Loucy (cell line): ENCODE data around the gene CYB5B.

Source experiments
- H2AFZ ChIP-seq: fragments of 200-600 bp; sonication (generic); 2 replicates; pipeline ENCODE4 v1.6.0; 2016; ENCODE audit warnings: antibody characterized with exemption, mild to moderate bottlenecking, low read length, moderate library complexity
- H3F3A ChIP-seq: fragments of 200-600 bp; 2 replicates; pipeline ENCODE4 v1.6.0; 2016; ENCODE audit warnings: antibody characterized with exemption, low read depth, mild to moderate bottlenecking
- H3K27me3 ChIP-seq: fragments of 200-600 bp; sonication (generic); 2 replicates; pipeline ENCODE4 v1.6.1; 2014; ENCODE audit warnings: low read length, mild to moderate bottlenecking; ENCODE audit not compliant: insufficient read depth, poor library complexity, severe bottlenecking
- H3K36me3 ChIP-seq: fragments of 200-600 bp; sonication (generic); 2 replicates; pipeline ENCODE4 v1.6.1; 2016; ENCODE audit warnings: low read length; ENCODE audit not compliant: insufficient read depth
- H3K4me1 ChIP-seq: fragments of 200-600 bp; sonication (generic); 2 replicates; pipeline ENCODE4 v1.5.1; 2014; ENCODE audit warnings: low read length, mild to moderate bottlenecking; ENCODE audit not compliant: insufficient read depth, poor library complexity, severe bottlenecking
- H3K4me2 ChIP-seq: fragments of 200-600 bp; sonication (generic); 2 replicates; pipeline ENCODE4 v1.6.0; 2014; ENCODE audit warnings: antibody characterized with exemption, low read length, low read depth, mild to moderate bottlenecking; ENCODE audit not compliant: poor library complexity, severe bottlenecking
- H3K4me3 ChIP-seq: fragments of 200-600 bp; sonication (generic); 2 replicates; pipeline ENCODE4 v1.5.1; 2014; ENCODE audit warnings: low read length, mild to moderate bottlenecking, mixed read lengths; ENCODE audit not compliant: poor library complexity, severe bottlenecking
- H3K79me2 ChIP-seq: fragments of 200-600 bp; sonication (generic); 2 replicates; pipeline ENCODE4 v1.6.1; 2014; ENCODE audit warnings: low read length; ENCODE audit not compliant: insufficient read depth
- H3K9ac ChIP-seq: fragments of 200-600 bp; sonication (generic); 2 replicates; pipeline ENCODE4 v1.6.0; 2014; ENCODE audit warnings: mild to moderate bottlenecking, low read depth, low read length, moderate library complexity; ENCODE audit not compliant: poor library complexity, severe bottlenecking
- H3K9me2 ChIP-seq: fragments of 200-600 bp; sonication (generic); replicated peaks from 2 replicates; pipeline ENCODE4 v1.6.1; 2016; ENCODE audit warnings: low read depth, low read length, mixed read lengths
- H3K9me3 ChIP-seq: fragments of 200-600 bp; sonication (generic); 2 replicates; pipeline ENCODE4 v1.6.1; 2014; ENCODE audit warnings: mild to moderate bottlenecking, antibody characterized with exemption, low read length, low read depth; ENCODE audit not compliant: insufficient read depth
- H4K20me1 ChIP-seq: fragments of 200-600 bp; sonication (generic); 2 replicates; pipeline ENCODE4 v1.6.0; 2014; ENCODE audit warnings: antibody characterized with exemption, low read length, mild to moderate bottlenecking; ENCODE audit not compliant: insufficient read depth, poor library complexity, severe bottlenecking
- CTCF ChIP-seq: fragments of 200-600 bp; sonication (generic); conservative IDR thresholded peaks from 2 replicates; pipeline ENCODE4 v1.5.1; 2014; ENCODE audit warnings: mild to moderate bottlenecking, antibody characterized with exemption, low read length
- EZH2phosphoT487 ChIP-seq: fragments of 200-600 bp; IDR thresholded peaks from 2 replicates; pipeline ENCODE4 v1.6.1; 2018; ENCODE audit warnings: antibody characterized with exemption, mild to moderate bottlenecking, moderate library complexity, borderline replicate concordance

The CYB5B gene

DNA sequence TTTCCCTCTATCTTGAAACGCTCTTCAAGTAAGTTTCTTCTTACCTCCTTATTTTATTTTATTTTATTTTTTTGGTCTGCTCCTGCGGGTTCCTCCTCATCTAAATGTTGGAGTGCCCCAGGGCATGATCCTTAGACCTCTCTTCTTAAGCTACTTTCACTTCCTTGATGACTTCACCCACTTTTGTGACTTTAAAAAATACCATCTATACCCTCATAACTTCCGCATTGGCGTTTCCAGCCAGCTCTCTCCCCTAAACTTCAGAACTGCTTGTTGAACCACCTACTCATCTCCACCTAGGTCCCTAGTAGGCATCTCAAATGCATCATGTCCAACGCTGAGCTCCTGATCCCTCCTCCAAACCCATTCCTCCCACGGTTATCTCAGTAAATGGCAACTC is 89.9 kb downstream of the CYB5B start:
- no peak overlapping the region for H3K9ac ChIP-seq
- H3K4me2 ChIP-seq: no peak overlapping the region
- H2AFZ ChIP-seq: no peak overlapping the region
- H3K79me2 ChIP-seq: no peaks in the 10 kb centered on the region
- H3K36me3 ChIP-seq: no peaks in the 10 kb centered on the region
- H3K27me3 ChIP-seq: no peaks in the 10 kb centered on the region
- no peaks in the 10 kb centered on the region; the same call in 1 of the 2 replicates for H3K9me2 ChIP-seq
- H3F3A ChIP-seq: no peaks in the 10 kb centered on the region
- H4K20me1 ChIP-seq: no peaks in the 10 kb centered on the region
- no peaks in the 10 kb centered on the region for H3K4me1 ChIP-seq
- TF ChIP-seq CTCF (no peak), EZH2phosphoT487 (no peak)
- no peak overlapping the region for H3K4me3 ChIP-seq
- H3K9me3 ChIP-seq: no peaks in the 10 kb centered on the region
